GM18511 (cell line): Measurements from ENCODE around the gene NT5M.

Source experiments
- ATAC-seq: cut with Tn5 transposase; IDR thresholded peaks from one replicate; pipeline ENCODE4 v1.9.1; 2021; ENCODE audit warnings: mild to moderate bottlenecking, moderate library complexity; ENCODE audit not compliant: unreplicated experiment

The NT5M gene

DNA sequence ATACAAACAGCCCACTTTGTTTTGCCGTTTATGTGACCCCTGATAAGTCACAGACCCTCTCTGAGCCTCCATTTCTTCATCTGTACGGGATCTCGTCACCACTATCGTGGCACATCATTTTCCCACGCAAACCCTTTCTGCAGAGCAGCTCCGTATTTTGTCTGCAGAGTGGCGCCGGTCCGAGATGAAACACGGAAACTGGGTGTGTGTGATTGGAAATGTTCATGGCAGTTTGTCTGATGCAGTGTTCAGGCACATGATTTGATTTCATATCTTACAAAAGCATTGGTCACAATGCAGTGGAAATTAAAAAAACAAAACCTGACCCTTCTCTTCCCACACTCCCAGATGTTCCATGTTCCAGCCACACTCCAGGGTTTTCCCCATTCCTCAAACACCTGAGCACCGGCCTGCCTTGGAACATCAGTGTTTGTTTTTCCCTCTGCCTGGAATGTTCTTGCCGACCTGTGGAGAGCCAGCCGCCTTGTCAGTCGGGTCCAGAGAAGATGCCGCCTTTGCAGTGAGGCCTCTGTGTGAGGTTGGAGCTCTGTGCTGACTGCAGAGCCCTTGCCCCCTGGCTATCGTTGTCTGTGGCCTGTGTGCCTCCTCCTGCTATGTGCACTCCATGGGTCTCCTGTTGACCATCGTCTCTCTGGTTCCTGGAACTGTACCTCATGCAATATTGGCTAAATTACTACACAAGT, 39.2 kb downstream of the NT5M start:
- ATAC-seq = no peak

DNA sequence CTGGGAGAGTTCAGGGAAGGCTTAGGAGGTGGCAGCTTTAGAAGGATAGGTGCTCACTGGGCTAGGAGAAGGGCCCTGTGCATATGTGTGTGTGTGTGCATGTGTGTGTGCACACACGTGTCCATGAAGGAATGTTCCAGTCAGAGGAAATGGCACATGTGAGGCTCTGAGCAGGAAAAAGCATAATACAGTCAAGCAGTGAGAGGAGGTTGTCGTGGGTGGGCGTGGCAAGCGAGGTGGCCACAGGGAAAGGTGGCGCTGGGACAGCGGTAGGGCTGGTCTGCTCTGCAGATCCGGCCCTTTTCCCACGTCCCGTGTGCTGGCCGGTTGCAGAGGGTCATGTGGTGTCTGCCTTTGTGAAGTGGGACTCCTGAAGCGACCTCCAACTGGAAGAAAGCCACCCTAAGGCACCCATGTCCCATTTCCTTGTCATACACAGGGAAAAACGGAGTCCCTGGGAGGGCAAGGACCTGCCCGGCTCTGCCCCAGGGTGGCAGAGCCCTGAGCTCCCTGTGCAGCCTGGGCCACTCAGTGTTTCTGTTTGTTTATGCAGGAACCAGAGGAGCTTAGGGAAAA, 40.1 kb downstream of the NT5M start:
- no peak for ATAC-seq

DNA sequence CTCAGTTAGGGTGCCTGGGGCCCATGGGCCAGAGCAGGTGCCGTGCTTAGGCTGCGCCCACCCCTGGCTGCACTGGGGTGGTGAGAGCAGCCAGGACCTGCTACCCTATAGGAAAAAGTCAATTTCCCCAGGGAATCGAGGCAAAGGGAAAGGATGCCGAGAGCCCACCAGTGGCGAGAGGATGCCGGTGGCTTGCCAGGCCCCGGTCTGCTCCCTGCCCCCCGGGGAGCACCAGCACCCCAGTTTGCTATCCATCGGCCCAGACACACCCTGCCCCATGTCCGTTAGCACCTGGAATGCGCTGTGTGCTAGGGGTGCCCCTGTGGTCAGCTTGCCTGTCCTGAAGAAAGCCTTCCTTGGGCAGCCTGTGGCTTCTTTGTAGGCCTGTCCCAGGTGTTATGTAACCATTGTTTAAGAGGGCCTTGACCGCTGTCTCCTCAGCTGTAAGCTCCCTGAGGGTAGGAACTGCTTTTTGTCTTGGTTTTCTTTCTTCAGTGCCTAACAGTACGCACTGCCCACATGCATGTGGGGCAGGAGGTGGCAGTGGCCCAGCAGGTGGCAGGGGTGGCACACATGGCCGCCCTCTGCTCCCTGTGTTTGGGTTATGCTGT, 40.8 kb downstream of the NT5M start:
- no peak for ATAC-seq

DNA sequence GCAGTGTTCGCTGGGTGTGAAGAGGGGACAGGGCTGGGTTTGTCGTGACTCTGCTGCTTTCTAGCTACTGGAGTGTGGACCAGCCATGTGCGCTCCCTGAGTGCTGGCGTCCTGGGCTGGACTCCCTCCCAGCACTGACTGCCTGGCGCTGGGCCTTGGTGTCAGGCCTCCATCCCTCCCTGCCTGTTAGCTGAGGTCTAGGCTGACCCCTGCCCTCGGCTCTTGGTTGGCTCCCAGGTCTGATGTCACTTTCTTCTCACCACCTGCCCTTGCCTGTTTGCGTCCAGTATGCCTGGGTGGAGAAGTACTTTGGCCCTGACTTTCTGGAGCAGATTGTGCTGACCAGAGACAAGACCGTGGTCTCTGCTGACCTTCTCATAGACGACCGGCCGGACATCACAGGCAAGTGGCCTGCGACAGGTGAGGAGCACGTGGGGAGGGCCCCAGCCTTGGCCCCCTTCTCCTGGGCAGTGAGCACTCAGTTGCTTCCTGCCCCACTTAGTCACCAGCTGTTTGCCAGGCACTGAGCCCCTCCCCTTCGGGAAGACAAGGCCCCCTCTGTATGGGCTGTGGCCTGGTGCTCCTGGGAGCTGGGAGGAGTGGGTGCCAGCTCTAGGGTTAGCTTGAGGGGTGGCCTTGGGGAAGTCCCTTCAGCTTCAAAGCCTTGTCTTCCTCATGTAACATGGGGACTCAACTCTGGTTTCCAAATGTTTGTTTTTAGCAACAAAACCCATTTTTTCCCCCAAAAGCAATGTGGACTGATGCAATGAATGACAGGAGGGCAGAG, 41.5 kb downstream of the NT5M start:
- ATAC-seq = no peak

DNA sequence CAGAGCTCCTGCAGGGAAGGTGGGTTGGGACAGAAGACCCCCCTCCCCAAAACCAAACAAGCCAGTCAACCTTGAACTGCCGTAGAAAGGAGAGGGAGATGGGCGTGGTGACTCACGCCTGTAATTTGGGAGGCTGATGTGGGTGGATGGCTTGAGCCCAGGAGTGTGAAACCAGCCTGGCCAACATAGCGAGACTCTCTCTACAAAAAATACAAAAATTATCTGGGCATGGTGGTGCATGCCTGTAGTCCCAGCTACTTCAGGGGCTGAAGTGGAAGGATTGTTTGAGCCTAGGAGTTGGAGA, 42.1 kb downstream of the NT5M start:
- no peak for ATAC-seq

DNA sequence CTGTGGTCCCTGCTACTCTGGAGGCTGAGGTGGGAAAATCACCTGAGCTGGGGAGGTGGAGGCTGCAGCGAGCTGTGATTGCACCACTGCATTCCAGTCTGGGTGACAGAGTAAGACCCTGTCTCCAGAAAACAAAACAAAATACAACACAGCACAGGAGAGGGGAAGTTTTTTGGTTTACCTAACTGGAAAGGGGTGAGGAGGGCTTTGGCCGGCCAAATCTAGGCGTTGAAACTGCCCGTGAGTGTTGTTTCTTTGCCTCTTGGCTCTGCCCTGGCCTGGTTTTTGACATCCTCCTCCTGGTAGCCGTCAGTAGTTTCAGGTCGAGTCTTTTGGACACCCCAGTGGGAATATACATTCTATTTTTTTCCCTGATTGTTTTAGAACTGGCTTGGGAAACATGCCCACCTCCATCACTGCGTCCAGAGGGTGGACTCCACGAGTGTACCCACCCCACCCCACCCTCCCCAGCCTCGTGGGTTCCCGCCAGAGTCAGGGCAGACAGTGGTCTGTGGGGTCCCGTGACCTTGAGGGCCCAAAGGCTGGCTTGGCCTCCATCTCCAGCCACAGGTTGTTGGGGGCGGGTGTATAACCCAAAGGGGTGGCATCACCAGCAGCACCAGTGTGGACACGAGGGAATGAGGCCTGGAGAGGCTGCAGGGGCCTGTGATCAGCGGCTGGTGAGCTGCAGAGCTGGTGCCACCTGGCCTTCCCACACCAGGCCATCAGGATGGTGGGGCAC, 42.7 kb downstream of the NT5M start:
- no peak for ATAC-seq

DNA sequence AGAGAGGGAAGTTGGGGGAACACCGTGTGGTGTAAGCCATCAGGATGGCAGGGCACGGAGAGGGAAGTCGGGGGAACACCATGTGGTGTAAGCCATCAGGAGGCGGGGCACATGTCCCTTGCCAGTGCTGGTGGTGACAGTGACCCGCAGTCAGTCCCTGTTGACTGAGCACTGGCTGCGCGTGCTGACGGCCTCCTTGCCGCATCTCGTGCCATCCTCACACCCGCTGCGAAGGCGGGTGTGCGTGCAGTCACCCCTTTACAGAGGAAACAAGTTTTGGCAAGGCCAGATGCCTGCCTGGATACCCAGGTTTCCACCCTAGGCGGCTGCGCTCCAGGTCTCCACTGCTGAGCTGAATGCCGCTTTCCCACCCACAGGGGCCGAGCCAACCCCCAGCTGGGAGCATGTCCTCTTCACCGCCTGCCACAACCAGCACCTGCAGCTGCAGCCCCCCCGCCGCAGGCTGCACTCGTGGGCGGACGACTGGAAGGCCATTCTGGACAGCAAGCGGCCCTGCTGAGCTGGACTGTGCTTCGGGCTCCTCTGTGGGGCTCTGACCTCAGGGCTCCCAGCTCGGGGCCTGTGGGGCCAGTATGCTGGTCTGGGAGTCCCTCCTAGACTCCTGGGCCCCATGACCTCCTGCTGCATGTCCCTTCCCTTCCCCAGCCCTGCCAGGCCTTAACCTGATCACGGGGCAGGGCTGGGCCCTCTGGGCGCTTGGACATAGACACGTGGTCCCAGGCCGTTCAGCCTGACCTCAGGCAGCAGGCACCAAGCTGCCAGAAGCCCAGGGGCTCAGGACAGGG, 43.5 kb downstream of the NT5M start:
- ATAC-seq = no peak

DNA sequence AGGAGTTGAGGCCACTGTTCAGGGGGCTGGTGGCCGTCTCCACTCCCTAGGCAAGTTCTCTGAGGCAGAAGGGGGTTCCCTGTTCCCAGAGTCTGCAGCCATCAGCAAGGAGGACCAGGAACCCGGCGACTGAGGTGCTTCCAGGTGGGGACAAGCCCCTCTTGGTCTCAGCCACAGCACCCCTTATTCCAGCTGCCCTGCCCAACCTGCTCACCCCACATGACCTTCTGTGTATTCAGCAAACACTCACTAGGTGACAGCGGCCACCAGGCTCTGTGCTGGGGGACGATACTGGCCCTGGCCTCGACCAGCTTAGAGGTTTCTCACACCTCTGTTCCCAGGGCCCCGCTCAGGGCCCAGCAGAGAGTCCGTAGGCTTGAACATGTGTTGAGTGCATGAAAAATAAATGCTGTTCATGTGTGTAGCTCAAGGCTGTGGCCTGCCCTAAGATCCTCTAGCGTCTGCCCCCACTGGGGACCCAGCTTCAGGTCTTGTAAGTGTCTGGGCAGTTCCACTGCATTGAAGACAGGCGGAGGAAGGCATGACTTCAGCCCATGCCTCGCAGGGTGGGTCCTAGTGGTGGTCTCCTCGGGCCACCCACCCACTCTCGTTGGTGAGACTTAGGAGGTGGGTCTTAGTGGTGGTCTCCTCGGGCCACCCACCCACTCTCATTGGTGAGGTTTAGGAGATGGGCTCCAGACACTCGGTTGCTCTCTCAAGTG, 44.2 kb downstream of the NT5M start:
- ATAC-seq = no peak

DNA sequence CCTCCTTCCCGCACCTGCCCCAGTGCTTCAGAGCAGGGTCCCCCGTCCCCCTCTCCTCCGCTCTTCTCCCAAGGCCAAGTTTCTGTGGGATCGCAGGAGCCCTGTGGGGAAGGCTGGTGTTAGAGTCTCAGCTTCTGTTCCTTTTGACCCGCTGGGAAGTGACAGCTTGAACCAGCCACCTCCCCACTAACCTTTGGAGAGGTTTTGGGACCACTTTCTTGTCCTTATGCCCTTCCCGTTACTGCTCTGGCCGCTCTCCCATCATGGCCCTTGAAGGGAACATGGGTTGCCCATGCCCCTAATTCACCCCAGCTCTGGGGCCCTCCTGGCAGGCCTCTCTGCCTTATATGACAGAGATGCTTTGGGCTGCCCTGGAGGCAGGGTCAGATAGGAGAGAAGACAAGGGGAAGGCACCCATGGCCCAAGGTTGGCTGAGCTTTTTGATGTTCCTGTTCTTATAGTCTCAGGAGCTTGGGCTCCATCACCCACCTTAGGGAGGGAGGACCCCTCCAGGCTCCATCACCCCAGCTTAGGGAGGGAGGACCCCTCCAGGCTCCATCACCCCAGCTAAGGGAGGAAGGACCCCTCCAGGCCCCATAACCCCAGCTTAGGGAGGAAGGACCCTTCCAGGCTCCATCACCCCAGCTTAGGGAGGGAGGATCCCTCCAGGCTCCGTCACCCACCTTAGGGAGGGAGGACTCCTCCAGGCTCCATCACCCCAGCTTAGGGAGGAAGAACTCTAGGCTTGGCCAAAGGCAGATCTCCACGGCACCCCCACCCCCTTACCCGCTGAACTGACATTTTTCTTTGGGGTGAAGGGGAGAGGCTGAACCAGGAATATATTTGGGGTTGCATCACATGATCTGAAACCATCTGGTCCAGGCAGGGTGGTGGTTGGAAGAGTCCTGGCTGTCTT, 45.0 kb downstream of the NT5M start:
- no peak for ATAC-seq

DNA sequence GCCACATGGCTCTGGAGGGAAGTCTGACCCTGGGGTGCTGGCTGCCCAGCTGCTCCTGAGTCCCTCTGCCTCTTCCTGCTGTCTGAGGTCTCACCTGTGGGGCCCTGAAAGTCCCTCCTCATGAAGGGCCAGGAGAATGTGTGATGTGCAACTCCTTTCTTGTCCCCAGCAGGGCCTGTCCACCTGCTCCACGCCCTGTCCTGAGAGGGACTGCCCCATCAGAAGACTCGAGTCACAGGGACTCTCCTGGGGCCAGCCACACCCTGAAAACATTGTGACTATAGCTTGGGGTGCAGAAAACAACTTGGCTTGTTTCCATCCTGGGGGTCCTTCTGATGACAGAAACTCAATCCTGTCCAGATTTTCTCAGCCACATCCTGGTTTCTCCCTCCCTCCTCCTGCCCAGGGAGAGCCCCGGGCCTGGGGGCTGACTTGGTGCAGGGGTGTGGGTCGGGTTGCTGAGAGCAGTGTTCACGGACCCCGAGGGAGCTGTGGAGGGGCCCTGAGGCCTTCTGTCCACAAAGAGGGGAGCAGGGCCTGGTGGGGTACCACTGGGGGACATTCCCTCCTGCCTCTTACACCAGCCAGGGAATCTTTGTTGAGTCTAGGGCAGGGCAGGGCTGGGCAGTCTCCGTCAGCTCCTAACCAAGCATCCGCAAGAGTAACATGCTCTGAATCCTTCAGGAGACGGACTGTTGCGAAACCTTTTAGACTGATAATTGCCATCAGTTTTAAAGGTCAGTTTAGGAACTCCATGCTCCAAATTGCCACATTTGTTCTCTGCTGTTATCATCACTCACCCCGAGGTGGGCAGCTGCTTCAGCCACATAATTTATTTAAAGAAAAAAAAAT, 45.9 kb downstream of the NT5M start:
- no peak for ATAC-seq

DNA sequence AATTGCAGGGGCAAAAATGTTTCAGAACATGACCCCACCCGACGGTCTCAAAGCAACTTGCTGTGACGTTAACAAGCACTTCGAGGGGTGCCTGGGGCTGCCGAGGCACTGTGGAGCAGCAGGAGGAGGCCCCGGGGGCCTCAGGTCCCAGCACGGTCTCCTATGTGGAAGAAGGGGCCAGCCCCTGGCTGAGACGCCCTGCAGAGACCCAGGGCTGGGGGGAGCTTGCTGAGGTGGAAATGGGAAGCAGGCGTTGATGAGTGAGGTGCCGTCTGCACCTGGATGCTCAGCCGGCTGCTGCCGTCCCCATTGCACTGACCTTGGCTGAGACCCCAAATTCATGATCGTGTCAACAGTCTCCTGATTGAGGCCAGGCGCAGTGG, 46.5 kb downstream of the NT5M start:
- ATAC-seq = no peak

DNA sequence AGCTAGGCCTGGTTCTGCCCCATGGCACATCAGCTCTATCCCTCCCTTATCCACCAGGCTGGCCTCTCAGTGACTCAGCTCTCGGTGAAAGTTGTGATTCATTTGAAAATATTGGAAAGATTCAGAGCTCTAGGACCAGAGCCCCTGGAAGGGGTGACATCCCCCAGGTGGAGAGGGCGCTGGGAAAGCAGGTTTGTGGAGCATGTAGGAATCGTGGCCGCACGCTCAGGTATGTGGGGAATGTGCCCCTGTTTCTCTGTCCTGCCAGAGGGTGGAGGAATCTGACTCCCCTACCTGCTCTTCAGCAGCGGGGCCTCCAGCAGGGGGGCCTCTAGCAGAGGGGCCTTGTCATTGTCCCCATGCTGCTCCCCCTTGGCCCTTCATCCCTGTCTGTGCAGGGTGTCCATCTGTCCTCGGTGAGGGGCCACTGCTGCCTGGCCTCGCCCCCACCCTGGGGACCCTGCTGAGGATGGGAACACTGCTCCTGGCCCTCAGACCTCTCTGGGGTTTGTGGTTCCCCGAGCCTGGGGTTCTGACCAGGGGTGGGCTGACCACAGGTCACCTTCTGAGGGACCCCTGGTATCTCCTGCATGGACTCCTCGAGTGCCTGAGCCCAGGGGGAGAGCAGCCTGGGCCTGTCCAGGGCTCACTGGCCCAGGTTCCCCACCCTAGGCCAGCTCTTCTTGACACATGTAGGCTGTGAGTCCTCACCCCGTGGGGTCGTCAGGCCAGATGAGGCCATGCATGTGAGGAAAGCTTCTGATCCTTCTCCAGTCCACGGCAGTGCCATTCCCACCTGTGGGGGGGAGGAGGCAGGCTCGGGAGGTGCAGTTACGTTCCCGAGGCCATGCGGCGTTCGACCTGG, 47.5 kb downstream of the NT5M start:
- no peak for ATAC-seq

DNA sequence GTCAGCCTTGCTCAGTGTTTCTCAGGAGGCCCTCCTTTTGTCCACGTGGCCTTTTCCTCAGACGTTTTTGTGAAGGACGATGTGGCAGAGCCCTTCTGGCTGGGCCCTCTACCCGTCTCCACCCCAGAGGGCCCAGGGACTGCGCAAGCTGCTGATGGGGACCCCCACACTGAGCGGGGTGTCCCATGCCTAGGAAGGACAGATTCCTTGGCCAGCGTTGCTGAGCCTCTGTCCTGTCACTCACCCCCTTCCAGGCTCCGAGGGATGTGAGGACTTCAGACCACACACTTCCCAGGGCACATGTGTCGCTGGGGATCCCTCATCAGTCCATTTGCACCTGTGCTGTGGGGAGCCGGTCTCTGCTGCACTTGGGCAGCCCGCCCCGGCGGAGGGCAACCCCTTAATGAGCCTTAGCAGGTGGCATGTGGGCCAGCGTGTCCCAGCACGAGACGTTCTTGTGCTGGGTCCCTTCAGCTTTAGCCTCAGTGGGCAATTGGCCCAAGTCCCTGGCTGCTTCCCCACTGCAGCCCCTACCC, 48.3 kb downstream of the NT5M start:
- no peak for ATAC-seq

DNA sequence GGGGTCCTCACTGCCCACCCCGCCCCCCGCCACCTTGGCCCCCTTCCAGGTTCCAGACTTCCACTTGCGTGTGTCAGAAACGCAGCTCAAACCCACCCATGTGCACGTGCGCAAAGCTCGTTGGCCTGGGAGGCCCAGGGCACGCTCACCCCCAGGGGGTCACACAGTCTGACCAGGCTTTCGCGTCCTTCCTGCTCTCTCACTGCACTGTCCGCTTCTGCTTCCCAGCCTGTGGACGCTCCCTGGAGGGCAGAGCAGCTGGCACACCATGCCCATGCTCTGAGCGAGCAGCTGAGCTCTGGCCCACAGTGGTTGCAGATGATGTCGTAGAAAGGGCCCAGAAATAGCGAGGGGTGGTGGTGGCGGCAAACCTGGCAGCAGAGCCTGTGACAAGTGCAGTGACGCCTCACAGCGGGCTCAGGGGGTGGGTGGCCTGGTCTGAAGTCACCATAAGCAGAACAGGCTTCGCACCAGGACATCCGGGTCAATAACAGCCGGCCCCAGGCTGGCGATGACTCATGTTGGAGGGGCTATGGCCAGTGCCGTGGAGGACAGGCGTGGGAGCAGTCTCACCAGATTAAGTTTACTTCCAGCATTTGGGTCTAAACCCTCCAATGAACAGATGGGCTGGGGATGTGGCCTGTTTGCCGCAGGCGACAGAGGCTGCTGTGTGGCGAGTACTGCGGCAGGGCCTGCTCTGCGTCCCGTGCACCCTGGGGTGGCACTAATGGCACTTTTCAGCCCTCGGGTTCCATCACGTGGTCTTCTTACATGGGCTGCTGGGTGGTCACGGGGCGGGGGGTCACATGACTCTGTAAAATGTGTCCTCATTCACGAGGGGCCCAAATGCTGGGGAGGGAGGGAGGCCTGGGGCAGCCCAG, 49.0 kb downstream of the NT5M start:
- no peak for ATAC-seq

DNA sequence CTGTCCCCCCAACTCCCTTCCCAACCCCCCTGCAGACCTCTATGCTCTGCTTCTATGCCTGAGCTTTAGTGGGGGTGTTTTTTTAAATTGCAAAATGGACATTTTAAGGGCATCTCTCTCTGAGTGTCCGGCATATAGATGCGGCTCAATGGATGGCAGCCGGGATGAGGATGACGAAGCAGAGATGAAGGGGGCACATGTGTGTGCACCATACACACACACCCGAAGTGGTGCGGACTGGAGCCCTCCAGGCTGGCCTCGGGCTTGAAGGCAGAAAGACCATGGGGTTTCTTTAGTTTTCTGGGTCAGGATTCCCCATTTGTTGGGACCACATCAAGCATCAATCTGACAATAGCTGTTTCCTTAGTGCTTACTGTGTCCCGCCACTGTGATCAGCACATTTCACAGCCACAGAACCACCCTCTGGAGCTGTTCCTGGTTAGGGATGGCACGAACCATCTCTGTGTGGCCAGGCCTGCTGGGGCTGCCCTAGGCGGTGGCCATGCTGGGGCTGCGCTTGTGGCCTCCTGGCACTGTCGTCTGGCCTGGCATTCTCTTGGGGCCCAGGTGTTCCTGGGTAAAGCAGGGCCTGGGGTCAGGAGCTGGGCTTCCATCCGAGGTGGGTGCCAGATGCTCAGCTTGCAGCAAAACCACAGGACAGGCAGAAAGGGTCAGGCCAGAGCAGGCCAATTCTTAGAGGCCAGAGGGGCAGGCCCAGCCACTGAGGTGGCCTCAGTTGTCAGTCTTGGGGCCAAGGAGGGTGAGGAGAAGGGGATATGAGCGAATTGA, 49.9 kb downstream of the NT5M start:
- ATAC-seq = no peak
